Parathyroid adenoma (tissue), 2 donors: ENCODE results near the gene AGBL1.

Source experiments
- H2AFZ ChIP-seq: fragments of 300-600 bp; sonication (generic); one replicate; pipeline ENCODE4 v1.7.0; 2017; ENCODE audit warnings: antibody characterized with exemption, mild to moderate bottlenecking
- H3K27ac ChIP-seq: fragments of 300-600 bp; sonication (generic); one replicate; pipeline ENCODE4 v1.7.0; 2017
- H3K27me3 ChIP-seq: fragments of 300-600 bp; sonication (generic); one replicate; pipeline ENCODE4 v1.7.0; 2017; ENCODE audit warnings: low read length; ENCODE audit not compliant: control insufficient read depth, insufficient read depth
- H3K36me3 ChIP-seq: fragments of 300-600 bp; sonication (generic); one replicate; pipeline ENCODE4 v1.7.0; 2017; ENCODE audit warnings: low read length; ENCODE audit not compliant: control insufficient read depth, insufficient read depth
- H3K4me1 ChIP-seq: fragments of 300-600 bp; sonication (generic); one replicate; pipeline ENCODE4 v1.7.0; 2017; ENCODE audit warnings: control low read depth
- H3K4me2 ChIP-seq: fragments of 300-600 bp; sonication (generic); one replicate; pipeline ENCODE4 v1.7.0; 2017; ENCODE audit warnings: low read length
- H3K4me3 ChIP-seq: fragments of 300-600 bp; sonication (generic); one replicate; pipeline ENCODE4 v1.7.0; 2017; ENCODE audit warnings: low read depth, low read length
- H3K79me2 ChIP-seq: fragments of 300-600 bp; sonication (generic); one replicate; pipeline ENCODE4 v1.7.0; 2017; ENCODE audit warnings: control low read depth
- H3K9ac ChIP-seq: fragments of 300-600 bp; sonication (generic); one replicate; pipeline ENCODE4 v1.7.0; 2017; ENCODE audit warnings: mild to moderate bottlenecking
- H3K9me3 ChIP-seq: fragments of 300-600 bp; sonication (generic); one replicate; pipeline ENCODE4 v1.7.0; 2017; ENCODE audit warnings: low read length; ENCODE audit not compliant: control insufficient read depth
- CTCF ChIP-seq: fragments of 300-600 bp; sonication (generic); IDR thresholded peaks from one replicate; pipeline ENCODE4 v1.7.0; 2017; ENCODE audit warnings: antibody characterized with exemption, mild to moderate bottlenecking
- donor health status: primary hyperparathyroidism.

AGBL1 gene

GRCh38 chr15:86040356-86041033 lies 39.2 kb upstream of the AGBL1 start:
- no peak for TF ChIP-seq CTCF
- H3K4me2 ChIP-seq, result no peak overlapping the region
- no peaks in the 10 kb centered on the region for H3K9me3 ChIP-seq
- H3K36me3 ChIP-seq, result no peaks in the 10 kb centered on the region
- H3K27me3 ChIP-seq, result no peaks in the 10 kb centered on the region
- H3K4me3 ChIP-seq, result no peak overlapping the region
- no peaks in the 10 kb centered on the region for H3K4me1 ChIP-seq
- H3K79me2 ChIP-seq, result no peaks in the 10 kb centered on the region
- no peak overlapping the region for H3K9ac ChIP-seq
- no peak overlapping the region for H2AFZ ChIP-seq
- H3K27ac ChIP-seq, result no peak overlapping the region

- Histone ChIP-seq H3K27me3 (no peaks in the 10 kb centered on the region), H3K36me3 (no peaks in the 10 kb centered on the region), H3K79me2 (no peaks in the 10 kb centered on the region), H2AFZ (no peak overlapping the region), H3K9ac (no peak overlapping the region), H3K27ac (no peak overlapping the region), H3K4me3 (no peak overlapping the region), H3K9me3 (no peaks in the 10 kb centered on the region), H3K4me2 (no peak overlapping the region), H3K4me1 (no peaks in the 10 kb centered on the region)
- no peak for TF ChIP-seq CTCF
Measured at GRCh38 chr15:86041399-86041798, 38.3 kb upstream of the AGBL1 start.

GRCh38 chr15:86042226-86042625 lies 37.4 kb upstream of the AGBL1 start:
- Histone ChIP-seq H3K4me3 (no peak overlapping the region), H3K36me3 (no peaks in the 10 kb centered on the region), H3K9me3 (no peaks in the 10 kb centered on the region), H3K27me3 (no peaks in the 10 kb centered on the region), H3K79me2 (no peaks in the 10 kb centered on the region), H3K9ac (no peak overlapping the region), H2AFZ (no peak overlapping the region), H3K4me1 (no peaks in the 10 kb centered on the region), H3K27ac (no peak overlapping the region), H3K4me2 (no peak overlapping the region)
- TF ChIP-seq CTCF, result no peak

- no peaks in the 10 kb centered on the region for H3K36me3 ChIP-seq
- H3K27ac ChIP-seq, result no peak overlapping the region
- no peaks in the 10 kb centered on the region for H3K9me3 ChIP-seq
- no peak for TF ChIP-seq CTCF
- H3K4me1 ChIP-seq, result no peaks in the 10 kb centered on the region
- no peak overlapping the region for H3K4me3 ChIP-seq
- H3K27me3 ChIP-seq, result no peaks in the 10 kb centered on the region
- H2AFZ ChIP-seq, result no peak overlapping the region
- no peak overlapping the region for H3K4me2 ChIP-seq
- no peak overlapping the region for H3K9ac ChIP-seq
- no peaks in the 10 kb centered on the region for H3K79me2 ChIP-seq
Measured at GRCh38 chr15:86044981-86045380, 34.7 kb upstream of the AGBL1 start.

GRCh38 chr15:86054338-86054737 lies 25.3 kb upstream of the AGBL1 start:
- H3K4me2 ChIP-seq, result no peak overlapping the region
- H3K4me1 ChIP-seq, result no peaks in the 10 kb centered on the region
- H3K36me3 ChIP-seq, result no peaks in the 10 kb centered on the region
- no peaks in the 10 kb centered on the region for H3K79me2 ChIP-seq
- no peak overlapping the region for H3K9ac ChIP-seq
- no peak overlapping the region for H3K27ac ChIP-seq
- no peaks in the 10 kb centered on the region for H3K9me3 ChIP-seq
- no peak overlapping the region for H3K4me3 ChIP-seq
- TF ChIP-seq CTCF, result no peak
- no peaks in the 10 kb centered on the region for H3K27me3 ChIP-seq
- H2AFZ ChIP-seq, result no peak overlapping the region
